HCT116 (cell line): ENCODE results near the gene HERC2. TPM values are rescaled to one million over a fixed set of nuclear protein-coding genes. Genes with fewer than 3 reads are reported as not detected.

ENCODE experiments used
- ATAC-seq: fragments of 200-7000 bp; cut with Tn5 transposase; 2 replicates; pipeline ENCODE4 v1.9.1; 2020; ENCODE audit warnings: mild to moderate bottlenecking, moderate library complexity
- BruUV-seq: library from RNA; stranded (reverse); fragments of 400-500 nt; replicated peaks from 2 replicates; lab custom pipeline; 2021; lab: Mats Ljungman, UMichigan
- CTCF ChIA-PET: fragments of 300-600 bp; sonication (Branson Sonifier 250); formaldehyde crosslinking; loops from one replicate; lab custom pipeline; 2021; ENCODE audit warnings: antibody characterized with exemption; lab: Charles Lee
- POLR2A ChIA-PET: fragments of 300-600, 350-600 bp; sonication (Branson Sonifier 250); formaldehyde crosslinking; loops from one replicate; lab custom pipeline; 2021; ENCODE audit warnings: antibody characterized with exemption; lab: Charles Lee
- RAD21 ChIA-PET, 2 experiments: fragments of 300-600 bp; sonication (Branson Sonifier 250); formaldehyde crosslinking; loops; one replicate each; lab custom pipeline; 2023; ENCODE audit warnings: low total read pairs in 2 of 2; ENCODE audit not compliant: uncharacterized antibody in 2 of 2, unreplicated experiment in 2 of 2, low non-redundant PET in 1 of 2; lab: Charles Lee
- DNase-seq: peaks from one replicate; pipeline ENCODE4 v3.0.0-alpha.2; 2010; ENCODE audit warnings: low read depth, low spot score
- H2AFZ ChIP-seq: fragments of 200-600 bp; shearing (Covaris generic), sonication (generic); 2 replicates; pipeline ENCODE4 v1.6.1; 2017; ENCODE audit warnings: low read depth, mixed run types, mixed read lengths, antibody characterized with exemption, low read length; ENCODE audit not compliant: poor library complexity, severe bottlenecking
- H3K27ac ChIP-seq: 2 replicates; pipeline ENCODE4 v1.5.1; 2012; ENCODE audit warnings: low read depth, low read length
- H3K27me3 ChIP-seq: fragments of 200-600 bp; sonication (generic); 2 replicates; pipeline ENCODE4 v1.6.1; 2016; ENCODE audit warnings: mixed run types, low read length, mixed read lengths; ENCODE audit not compliant: insufficient read depth
- H3K36me3 ChIP-seq, 2 experiments: fragments of 200-500 bp in 1 of 2; fragments of 200-600 bp in 1 of 2; sonication (Bioruptor generic) in 1 of 2; sonication (generic) in 1 of 2; 2 replicates each; pipeline versions ENCODE4 v1.5.1 to v1.6.1; 2014 to 2016; ENCODE audit warnings: low read length in 2 of 2, inconsistent platforms in 1 of 2, mixed read lengths in 1 of 2, mixed run types in 1 of 2; ENCODE audit not compliant: insufficient read depth in 2 of 2, control insufficient read depth in 1 of 2
- H3K4me1 ChIP-seq, 2 experiments: fragments of 200-600 bp in 1 of 2; sonication (generic) in 1 of 2; 2 replicates each; pipeline versions ENCODE4 v1.5.1 to v1.6.1; 2012 to 2017; ENCODE audit warnings: low read length in 2 of 2, inconsistent platforms in 1 of 2, mild to moderate bottlenecking in 1 of 2, mixed read lengths in 1 of 2, mixed run types in 1 of 2, moderate library complexity in 1 of 2; ENCODE audit not compliant: insufficient read depth in 2 of 2, control insufficient read depth in 1 of 2
- H3K4me2 ChIP-seq: fragments of 200-600 bp; sonication (generic); 2 replicates; pipeline ENCODE4 v1.6.1; 2017; ENCODE audit warnings: mixed run types, low read length, mixed read lengths
- H3K4me3 ChIP-seq, 2 experiments: fragments of 200-600 bp in 1 of 2; sonication (generic) in 1 of 2; replicated peaks in 1 of 2; 2 replicates each; pipeline ENCODE4 v1.5.1; 2011 to 2016; ENCODE audit warnings: low read length in 2 of 2, control low read depth in 1 of 2, low read depth in 1 of 2, mild to moderate bottlenecking in 1 of 2, mixed read lengths in 1 of 2, mixed run types in 1 of 2
- H3K79me2 ChIP-seq: fragments of 200-600 bp; sonication (generic); 2 replicates; pipeline ENCODE4 v1.6.1; 2017; ENCODE audit warnings: mild to moderate bottlenecking, mixed run types, low read length, moderate library complexity, mixed read lengths; ENCODE audit not compliant: insufficient read depth
- H3K9ac ChIP-seq: fragments of 200-600 bp; sonication (generic); 2 replicates; pipeline ENCODE4 v1.6.1; 2016; ENCODE audit warnings: low read length, mixed read lengths
- H3K9me2 ChIP-seq: fragments of 200-600 bp; sonication (generic), shearing (Covaris generic); 2 replicates; pipeline ENCODE4 v1.6.1; 2017; ENCODE audit warnings: mixed run types, mild to moderate bottlenecking, moderate library complexity; ENCODE audit not compliant: insufficient read depth
- H3K9me3 ChIP-seq, 2 experiments: fragments of 200-500 bp in 1 of 2; fragments of 200-600 bp in 1 of 2; sonication (Bioruptor generic) in 1 of 2; sonication (generic) in 1 of 2; 2 replicates each; pipeline ENCODE4 v1.6.1; 2014 to 2017; ENCODE audit warnings: low read length in 2 of 2, mixed read lengths in 2 of 2, inconsistent platforms in 1 of 2, low read depth in 1 of 2, mild to moderate bottlenecking in 1 of 2, mixed run types in 1 of 2, moderate library complexity in 1 of 2; ENCODE audit not compliant: control insufficient read depth in 1 of 2, insufficient read depth in 1 of 2
- H4K20me1 ChIP-seq: fragments of 200-600 bp; sonication (generic), shearing (Covaris generic); 2 replicates; pipeline ENCODE4 v1.6.1; 2017; ENCODE audit warnings: mixed run types, mild to moderate bottlenecking, moderate library complexity; ENCODE audit not compliant: insufficient read depth
- ELF1 ChIP-seq: IDR thresholded peaks from 2 replicates; pipeline ENCODE4 v1.6.1; 2012; ENCODE audit warnings: low read depth, borderline replicate concordance
- JUND ChIP-seq: IDR thresholded peaks from 2 replicates; pipeline ENCODE4 v1.6.1; 2012
- REST ChIP-seq: IDR thresholded peaks from 2 replicates; pipeline ENCODE4 v1.6.1; 2012; ENCODE audit warnings: low read depth
- SP1 ChIP-seq: IDR thresholded peaks from 2 replicates; pipeline ENCODE4 v1.6.1; 2012; ENCODE audit warnings: low read depth
- SRF ChIP-seq: IDR thresholded peaks from 2 replicates; pipeline ENCODE4 v1.6.1; 2012; ENCODE audit warnings: low read depth
- intact Hi-C: fragments of 100-400 bp; cut with micrococcal nuclease; formaldehyde crosslinking; loops from 2 replicates; pipeline ENCODE4 v1.10.0; 2022
- total RNA-seq: library from RNA; stranded (reverse); gene quantifications from one replicate; pipeline ENCODE4 v1.2.1, GENCODE V29; 2021; ENCODE audit not compliant: unreplicated experiment

The HERC2 gene
- total RNA-seq, 1 experiment from 2014 or later = 55.5 TPM

GRCh38 chr15:28096670-28097431 lies 225.1 kb downstream of the HERC2 start:
- no peak for DNase-seq
- Histone ChIP-seq H3K27me3 (no peaks in the 10 kb centered on the region), H3K36me3 (no peaks in the 10 kb centered on the region), H3K4me1 (peaks cover 3 to 9% of the 10 kb centered on the region in 2 experiments; a peak in 3 of 4 replicates), H3K4me3 (no peak overlapping the region), H3K4me2 (no peak overlapping the region), H3K79me2 (no peaks in the 10 kb centered on the region), H2AFZ (no peak overlapping the region), H3K9me3 (no peaks in the 10 kb centered on the region), H3K9me2 (no peaks in the 10 kb centered on the region), H3K27ac (no peak overlapping the region), H3K9ac (no peak overlapping the region), H4K20me1 (no peaks in the 10 kb centered on the region)
- CTCF ChIA-PET = no interaction called here
- RAD21 ChIA-PET = no interaction called here
- POLR2A ChIA-PET = no interaction called here
- ATAC-seq = no peak
- intact Hi-C loops = no loop called here
- no TSS peak for BruUV-seq
- TF ChIP-seq SP1 = no peak
- TF ChIP-seq JUND = no peak

GRCh38 chr15:28096411-28096669 lies 225.6 kb downstream of the HERC2 start:
- BruUV-seq = no TSS peak
- CTCF ChIA-PET = no interaction called here
- Histone ChIP-seq H3K36me3 (no peaks in the 10 kb centered on the region), H3K4me3 (no peak overlapping the region), H3K27me3 (no peaks in the 10 kb centered on the region), H3K27ac (no peak overlapping the region), H3K9me3 (no peaks in the 10 kb centered on the region; a peak in 1 of 4 replicates), H3K4me1 (peaks cover 3 to 9% of the 10 kb centered on the region in 2 experiments; a peak in 3 of 4 replicates), H3K4me2 (0 out of 2 replicates have a peak overlapping the region, but pooled peaks have one; percentile 57), H3K79me2 (no peaks in the 10 kb centered on the region), H2AFZ (no peak overlapping the region), H4K20me1 (no peaks in the 10 kb centered on the region), H3K9me2 (no peaks in the 10 kb centered on the region), H3K9ac (no peak overlapping the region)
- TF ChIP-seq SRF (no peak), REST (no peak), ELF1 (no peak)
- no peak; the same call in 1 of the 2 replicates for ATAC-seq
- RAD21 ChIA-PET = no interaction called here
- POLR2A ChIA-PET = no interaction called here
- intact Hi-C loops = no loop called here
- DNase-seq = no peak
